MM.1S (cell line): Measurements from ENCODE around the gene SLC32A1.

Experiments used
- CTCF ChIP-seq: fragments of 300-600 bp; sonication (generic); IDR thresholded peaks from 2 replicates; pipeline ENCODE4 v1.5.1; 2016; ENCODE audit warnings: antibody characterized with exemption, low read length, mixed read lengths
- EZH2 ChIP-seq: fragments of 300-600 bp; sonication (generic); optimal IDR thresholded peaks from 2 replicates; pipeline ENCODE3; 2017; ENCODE audit warnings: low read depth, mild to moderate bottlenecking, antibody characterized with exemption, low read length, mixed read lengths
- EZH2phosphoT487 ChIP-seq: fragments of 300-600 bp; sonication (generic); IDR thresholded peaks from 2 replicates; pipeline ENCODE4 v1.6.1; 2018; ENCODE audit warnings: antibody characterized with exemption, low read length

GRCh38 chr20:38692436-38693411 lies 31.6 kb upstream of the SLC32A1 start:
- no peak for TF ChIP-seq CTCF
- no peak for TF ChIP-seq EZH2
- no peak for TF ChIP-seq EZH2phosphoT487
